Measurements from ENCODE around the gene SIPA1L2.

GRCh38 chr1:232650845-232651244 lies 20.9 kb upstream of the SIPA1L2 start:
- TF ChIP-seq, protein P1, sequence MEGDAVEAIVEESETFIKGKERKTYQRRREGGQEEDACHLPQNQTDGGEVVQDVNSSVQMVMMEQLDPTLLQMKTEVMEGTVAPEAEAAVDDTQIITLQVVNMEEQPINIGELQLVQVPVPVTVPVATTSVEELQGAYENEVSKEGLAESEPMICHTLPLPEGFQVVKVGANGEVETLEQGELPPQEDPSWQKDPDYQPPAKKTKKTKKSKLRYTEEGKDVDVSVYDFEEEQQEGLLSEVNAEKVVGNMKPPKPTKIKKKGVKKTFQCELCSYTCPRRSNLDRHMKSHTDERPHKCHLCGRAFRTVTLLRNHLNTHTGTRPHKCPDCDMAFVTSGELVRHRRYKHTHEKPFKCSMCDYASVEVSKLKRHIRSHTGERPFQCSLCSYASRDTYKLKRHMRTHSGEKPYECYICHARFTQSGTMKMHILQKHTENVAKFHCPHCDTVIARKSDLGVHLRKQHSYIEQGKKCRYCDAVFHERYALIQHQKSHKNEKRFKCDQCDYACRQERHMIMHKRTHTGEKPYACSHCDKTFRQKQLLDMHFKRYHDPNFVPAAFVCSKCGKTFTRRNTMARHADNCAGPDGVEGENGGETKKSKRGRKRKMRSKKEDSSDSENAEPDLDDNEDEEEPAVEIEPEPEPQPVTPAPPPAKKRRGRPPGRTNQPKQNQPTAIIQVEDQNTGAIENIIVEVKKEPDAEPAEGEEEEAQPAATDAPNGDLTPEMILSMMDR (conservative IDR thresholded peaks at IDR 0.05; ENCODE audit: low read length) = no peak
- TF ChIP-seq EZH2phosphoT487 (IDR thresholded peaks at IDR 0.05; ENCODE audit: borderline replicate concordance, low read depth, low read length) = no peak

Measured in OCI-LY7 (cell line).